ENCODE measurements around the gene DGCR8. TPM values are rescaled to one million over a fixed set of nuclear protein-coding genes. Genes with fewer than 3 reads are reported as not detected.

Gene DGCR8
- total and polyA plus RNA-seq, 2 donors from 2014 or later, result 12.2 to 40.1 TPM

- no peak for TF ChIP-seq CTCF (IDR thresholded peaks at IDR 0.05; ENCODE audit: borderline replicate concordance, extremely low read depth, insufficient read depth)
- intact Hi-C loops (cut with DNase I), result no loop called here
- H3K27me3 ChIP-seq (ENCODE audit: control insufficient read depth, insufficient read depth, low read length), result no peaks in the 10 kb centered on the region
- H3K9me3 ChIP-seq (ENCODE audit: control insufficient read depth in 2 of 3, insufficient read depth in 1 of 3, low read length in 3 of 3), result no peaks in the 10 kb centered on the region
- H3K9ac ChIP-seq (ENCODE audit: low read length in 3 of 3), result no peak overlapping the region
- peaks cover 0 to under 1% (median 0%) of the 10 kb centered on the region in 3 donors for H3K4me1 ChIP-seq (ENCODE audit: control insufficient read depth in 2 of 3, insufficient read depth in 2 of 3, low read depth in 1 of 3, low read length in 3 of 3)
- FAIRE-seq (no peak), DNase-seq (no peak)
- H3K27ac ChIP-seq (ENCODE audit: low read depth in 2 of 2, low read length in 2 of 2), result no peak overlapping the region
- H3K4me3 ChIP-seq (ENCODE audit: low read length in 3 of 3), result no peak overlapping the region
- H3K36me3 ChIP-seq (ENCODE audit: control insufficient read depth in 2 of 3, insufficient read depth in 3 of 3, low read length in 3 of 3), result peaks cover 0 to 10% (median 9%) of the 10 kb centered on the region in 3 donors
These were observed 41.5 kb upstream of the DGCR8 start for GRCh38 chr22:20038574-20038973.

GRCh38 chr22:20039683-20040325 is 40.2 kb upstream of the DGCR8 start:
- peaks cover 0 to 16% (median 15%) of the 10 kb centered on the region in 3 donors for H3K36me3 ChIP-seq (ENCODE audit: control insufficient read depth in 2 of 3, insufficient read depth in 3 of 3, low read length in 3 of 3)

GRCh38 chr22:20040327-20041200 is 39.5 kb upstream of the DGCR8 start:
- H3K9ac ChIP-seq (ENCODE audit: low read length in 3 of 3), result no peak overlapping the region
- intact Hi-C loops (cut with DNase I), result no loop called here
- H3K27me3 ChIP-seq (ENCODE audit: control insufficient read depth, insufficient read depth, low read length), result no peaks in the 10 kb centered on the region
- H3K4me1 ChIP-seq (ENCODE audit: control insufficient read depth in 2 of 3, insufficient read depth in 2 of 3, low read depth in 1 of 3, low read length in 3 of 3), result no peaks in the 10 kb centered on the region
- no peak for FAIRE-seq
- H3K36me3 ChIP-seq (ENCODE audit: control insufficient read depth in 2 of 3, insufficient read depth in 3 of 3, low read length in 3 of 3), result peaks cover 0 to 16% (median 15%) of the 10 kb centered on the region in 3 donors
- no peak overlapping the region for H3K4me3 ChIP-seq (ENCODE audit: low read length in 3 of 3)
- H3K9me3 ChIP-seq (ENCODE audit: control insufficient read depth in 2 of 3, insufficient read depth in 1 of 3, low read length in 3 of 3), result no peaks in the 10 kb centered on the region
- no peak for TF ChIP-seq CTCF (IDR thresholded peaks at IDR 0.05; ENCODE audit: borderline replicate concordance, extremely low read depth, insufficient read depth)
- no peak for DNase-seq
- no peak overlapping the region for H3K27ac ChIP-seq (ENCODE audit: low read depth in 2 of 2, low read length in 2 of 2)

More at GRCh38 chr22:20039683-20040325, 40.2 kb upstream of the DGCR8 start:
- Histone ChIP-seq H3K4me3 (ENCODE audit: low read length in 3 of 3) (no peak overlapping the region), H3K9me3 (ENCODE audit: control insufficient read depth in 2 of 3, insufficient read depth in 1 of 3, low read length in 3 of 3) (no peaks in the 10 kb centered on the region), H3K27ac (ENCODE audit: low read depth in 2 of 2, low read length in 2 of 2) (no peak overlapping the region), H3K27me3 (ENCODE audit: control insufficient read depth, insufficient read depth, low read length) (no peaks in the 10 kb centered on the region), H3K9ac (ENCODE audit: low read length in 3 of 3) (no peak overlapping the region), H3K4me1 (ENCODE audit: control insufficient read depth in 2 of 3, insufficient read depth in 2 of 3, low read depth in 1 of 3, low read length in 3 of 3) (no peaks in the 10 kb centered on the region)
- intact Hi-C loops (cut with DNase I), result no loop called here
- FAIRE-seq, result no peak
- no peak for DNase-seq
- no peak for TF ChIP-seq CTCF (IDR thresholded peaks at IDR 0.05; ENCODE audit: borderline replicate concordance, extremely low read depth, insufficient read depth)

All from kidney (tissue), 14 donors.